ENCODE data around the gene CNOT1.

GRCh38 chr16:58515871-58516767, 113.5 kb downstream of the CNOT1 start:
- TF ChIP-seq POLR2A (IDR thresholded peaks at IDR 0.05; ENCODE audit: extremely low read depth, insufficient read length) (no peak), CTCF (IDR thresholded peaks at IDR 0.05; ENCODE audit: low read depth, low read length) (no peak), MYC (IDR thresholded peaks at IDR 0.05; ENCODE audit: low read depth, low read length) (no peak)

All from NB4 (cell line).